D721Med (cell line): ENCODE results near the gene SLC25A29.
"Not testable (repeated sequence)": the region's sequence is repeated elsewhere in the genome, so short reads cannot be mapped to it uniquely, and the experiment has no call there.

Source experiments
- DNase-seq: peaks from one replicate; pipeline ENCODE4 v3.0.0; 2011; ENCODE audit warnings: low spot score; ENCODE audit not compliant: insufficient read length
- FAIRE-seq: peaks from 2 replicates; lab custom pipeline; 2011; peaks lifted over from hg19 to GRCh38; lab: Jason Lieb, UNC
- TF ChIP-seq, protein P1 (sequence below): IDR thresholded peaks from 2 replicates; pipeline ENCODE4 v1.5.1; 2012; ENCODE audit warnings: mild to moderate bottlenecking, control low read depth; ENCODE audit not compliant: insufficient read depth; ENCODE audit errors: missing control alignments

Gene SLC25A29

DNA sequence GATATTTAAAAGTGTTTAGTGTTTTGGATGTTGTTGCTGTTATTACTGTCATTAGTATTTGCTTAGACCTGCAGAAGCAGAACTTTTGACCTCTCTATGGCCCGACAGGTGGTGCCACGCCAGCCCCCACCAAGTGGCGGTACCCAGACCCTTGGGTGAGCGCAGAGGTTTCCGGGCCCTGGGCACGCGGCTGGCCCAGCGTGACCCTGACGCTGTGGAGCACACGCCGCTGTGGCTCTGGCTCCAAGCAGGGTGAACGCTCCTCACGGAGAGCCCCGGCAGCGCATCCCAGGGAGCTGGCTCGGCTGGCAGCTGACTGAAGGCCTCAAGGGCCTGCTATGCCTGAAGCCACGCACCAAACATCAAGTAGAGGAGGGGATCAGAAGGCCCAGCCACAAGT lies 39.5 kb upstream of the SLC25A29 start:
- TF ChIP-seq, protein P1, sequence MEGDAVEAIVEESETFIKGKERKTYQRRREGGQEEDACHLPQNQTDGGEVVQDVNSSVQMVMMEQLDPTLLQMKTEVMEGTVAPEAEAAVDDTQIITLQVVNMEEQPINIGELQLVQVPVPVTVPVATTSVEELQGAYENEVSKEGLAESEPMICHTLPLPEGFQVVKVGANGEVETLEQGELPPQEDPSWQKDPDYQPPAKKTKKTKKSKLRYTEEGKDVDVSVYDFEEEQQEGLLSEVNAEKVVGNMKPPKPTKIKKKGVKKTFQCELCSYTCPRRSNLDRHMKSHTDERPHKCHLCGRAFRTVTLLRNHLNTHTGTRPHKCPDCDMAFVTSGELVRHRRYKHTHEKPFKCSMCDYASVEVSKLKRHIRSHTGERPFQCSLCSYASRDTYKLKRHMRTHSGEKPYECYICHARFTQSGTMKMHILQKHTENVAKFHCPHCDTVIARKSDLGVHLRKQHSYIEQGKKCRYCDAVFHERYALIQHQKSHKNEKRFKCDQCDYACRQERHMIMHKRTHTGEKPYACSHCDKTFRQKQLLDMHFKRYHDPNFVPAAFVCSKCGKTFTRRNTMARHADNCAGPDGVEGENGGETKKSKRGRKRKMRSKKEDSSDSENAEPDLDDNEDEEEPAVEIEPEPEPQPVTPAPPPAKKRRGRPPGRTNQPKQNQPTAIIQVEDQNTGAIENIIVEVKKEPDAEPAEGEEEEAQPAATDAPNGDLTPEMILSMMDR = no peak
- DNase-seq = no peak
- FAIRE-seq = no peak

GRCh38 chr14:100344657-100345056 lies 38.4 kb upstream of the SLC25A29 start:
- not testable (repeated sequence) for DNase-seq, FAIRE-seq

GRCh38 chr14:100342826-100343225 lies 36.6 kb upstream of the SLC25A29 start:
- not testable (repeated sequence) for FAIRE-seq, DNase-seq

GRCh38 chr14:100342195-100342594 lies 36.0 kb upstream of the SLC25A29 start:
- FAIRE-seq (no peak), DNase-seq (no peak)
- TF ChIP-seq, protein P1 = no peak

- DNase-seq = no peak
- FAIRE-seq = no peak
- TF ChIP-seq, protein P1 = no peak
These were observed 35.2 kb upstream of the SLC25A29 start for GRCh38 chr14:100341301-100342031.

DNA sequence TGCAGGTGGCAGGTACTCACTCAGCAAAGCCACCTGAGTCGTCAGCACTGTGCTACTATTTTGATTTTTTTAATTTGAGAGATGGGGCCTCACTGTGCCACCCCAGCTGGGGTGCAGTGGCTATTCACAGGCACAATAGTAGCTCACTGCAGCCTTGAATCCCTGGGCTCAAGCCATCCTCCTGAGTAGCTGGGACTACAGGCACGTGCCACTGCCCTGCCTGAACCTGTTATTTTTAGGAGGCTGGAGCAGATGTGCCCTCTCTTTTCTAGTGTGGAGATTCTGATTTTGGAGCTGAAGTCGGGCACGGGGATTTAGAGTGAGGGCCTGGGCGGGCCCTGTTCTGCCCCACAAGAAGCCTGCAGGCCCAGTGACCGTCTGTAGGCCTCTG lies 34.2 kb upstream of the SLC25A29 start:
- FAIRE-seq (no peak), DNase-seq (no peak)
- TF ChIP-seq, protein P1 = no peak

GRCh38 chr14:100339766-100340422 lies 33.6 kb upstream of the SLC25A29 start:
- TF ChIP-seq, protein P1 = no peak
- DNase-seq (no peak), FAIRE-seq (no peak)
